ENCODE results near the gene CATSPER2.
"Not testable (repeated sequence)": the region's sequence is repeated elsewhere in the genome, so short reads cannot be mapped to it uniquely, and the experiment has no call there.

The CATSPER2 gene

GRCh38 chr15:43593328-43594190, 55.1 kb downstream of the CATSPER2 start, which contains the start of gene CKMT1B:
Gene CKMT1B (plus strand): TSS chr15:43594027. CDS start chr15:43594219, 192 bp downstream.
- DNase-seq (ENCODE audit: low read depth in 2 of 2, low spot score in 1 of 2) = not testable (repeated sequence)

- not testable (repeated sequence) for DNase-seq (ENCODE audit: low read depth in 2 of 2, low spot score in 1 of 2)
Measured at GRCh38 chr15:43592841-43593240, 55.8 kb downstream of the CATSPER2 start.

GRCh38 chr15:43589778-43590466, 58.7 kb downstream of the CATSPER2 start, which contains the start of gene PPIP5K1:
Gene PPIP5K1 (minus strand): TSS chr15:43590208. CDS start chr15:43584504, 5,704 bp downstream.
- DNase-seq (ENCODE audit: low read depth in 2 of 2, low spot score in 1 of 2) = not testable (repeated sequence)
